ENCODE measurements around the gene TYW1B. TPM values are rescaled to one million over a fixed set of nuclear protein-coding genes. Genes with fewer than 3 reads are reported as not detected.
"Not testable (repeated sequence)": the region's sequence is repeated elsewhere in the genome, so short reads cannot be mapped to it uniquely, and the experiment has no call there.

TYW1B gene
- total RNA-seq: 1 to 10 TPM in 8 of 9 donors, under 1 TPM in 1; 0.44 to 5.7 (median 1.9) TPM
- polyA plus RNA-seq: 1 to 10 TPM; 1.0 to 1.6 TPM
- long read RNA-seq, donor 1, partial matches to known transcripts: 1 of 1 reads
- long read RNA-seq, donor 1, other reads (novel, unspliced or antisense): 0 of 1 reads
- long read RNA-seq, donor 2, partial matches to known transcripts: 0 of 2 reads
- long read RNA-seq, donor 2, other reads (novel, unspliced or antisense): 2 of 2 reads
- long read RNA-seq, donor 3, partial matches to known transcripts: 0 of 2 reads
- long read RNA-seq, donor 3, other reads (novel, unspliced or antisense): 2 of 2 reads

GRCh38 chr7:72827839-72828591 is at the start of gene TYW1B:
Gene TYW1B, minus strand, starts transcription at chr7:72828200. Its CDS starts 125 bp downstream, at chr7:72828075.
- H3K4me3 ChIP-seq: peak within 1 kb of the TSS; percentile 61 to 88 (median 79)
- intact Hi-C loops (cut with DNase I): loop anchor here in 4 of 10 donors (5.0 to 10.0 kb wide), 3 partner anchors 87 to 97 kb away; partner anchors contain the start of gene POM121 (in 1 of the 4)
- peak within 1 kb of the TSS; percentile 38 to 99 (median 95) for H3K27ac ChIP-seq
- DNase-seq (peak; percentile 97 to 98 (median 98)), ATAC-seq (peak; percentile 91 to 96 (median 94))
- H3K9me3 ChIP-seq, H3K27me3 ChIP-seq: not testable (repeated sequence)
- peaks cover 0 to 22% (median 19%) of the 10 kb centered on the region in 9 donors for H3K36me3 ChIP-seq
- H3K4me1 ChIP-seq: peaks cover 0 to 28% (median 22%) of the 10 kb centered on the region in 12 donors
- TF ChIP-seq POLR2A (IDR thresholded peaks at IDR 0.05): peak; percentile 54 to 95
- 0 to 1% (median 1%) methylated on average over 36 to 49 of the region's 49 CpGs for WGBS, 4 donors

GRCh38 chr7:72867591-72867990 is 39.6 kb upstream of the TYW1B start:
- H3K27me3 ChIP-seq; H3K9me3 ChIP-seq; H3K27ac ChIP-seq; H3K4me3 ChIP-seq; H3K36me3 ChIP-seq; intact Hi-C loops (cut with DNase I); DNase-seq; H3K4me1 ChIP-seq; ATAC-seq: not testable (repeated sequence)
- WGBS, 4 donors: 55 to 71% (median 57%) methylated on average over 6 of the region's 7 CpGs

- H3K9me3 ChIP-seq; intact Hi-C loops (cut with DNase I); H3K27me3 ChIP-seq; H3K4me1 ChIP-seq; H3K4me3 ChIP-seq; H3K36me3 ChIP-seq; ATAC-seq; DNase-seq; H3K27ac ChIP-seq: not testable (repeated sequence)
- 80 to 87% (median 84%) methylated on average over 9 of the region's 9 CpGs for WGBS, 4 donors
These were observed 30.9 kb upstream of the TYW1B start for GRCh38 chr7:72858846-72859400.

- H3K36me3 ChIP-seq; H3K27me3 ChIP-seq; H3K27ac ChIP-seq; H3K9me3 ChIP-seq; H3K4me1 ChIP-seq; DNase-seq; H3K4me3 ChIP-seq; ATAC-seq; intact Hi-C loops (cut with DNase I): not testable (repeated sequence)
- 23 to 61% (median 38%) methylated on average over 1 of the region's 1 CpG for WGBS, 4 donors
These were observed 29.9 kb upstream of the TYW1B start for GRCh38 chr7:72857925-72858324.

GRCh38 chr7:72855261-72855660 is 27.3 kb upstream of the TYW1B start:
- H3K36me3 ChIP-seq; H3K27ac ChIP-seq; intact Hi-C loops (cut with DNase I); H3K4me1 ChIP-seq; H3K9me3 ChIP-seq; H3K27me3 ChIP-seq; H3K4me3 ChIP-seq; ATAC-seq; DNase-seq: not testable (repeated sequence)
- WGBS, 4 donors: 85 to 96% (median 91%) methylated on average over 5 to 6 of the region's 6 CpGs

GRCh38 chr7:72852937-72853336 is 24.9 kb upstream of the TYW1B start:
- intact Hi-C loops (cut with DNase I); ATAC-seq; H3K4me1 ChIP-seq; H3K36me3 ChIP-seq; H3K27ac ChIP-seq; H3K4me3 ChIP-seq; DNase-seq; H3K27me3 ChIP-seq; H3K9me3 ChIP-seq: not testable (repeated sequence)
- 89 to 100% (median 97%) methylated on average over 1 of the region's 2 CpGs for WGBS, 4 donors

- intact Hi-C loops (cut with DNase I); DNase-seq; ATAC-seq; H3K27ac ChIP-seq; H3K9me3 ChIP-seq; H3K4me3 ChIP-seq; H3K27me3 ChIP-seq; H3K4me1 ChIP-seq; H3K36me3 ChIP-seq: not testable (repeated sequence)
- 78 to 88% (median 86%) methylated on average over 3 of the region's 3 CpGs for WGBS, 4 donors
These were observed 22.7 kb upstream of the TYW1B start for GRCh38 chr7:72850746-72851145.

- H3K4me3 ChIP-seq; ATAC-seq; H3K36me3 ChIP-seq; H3K4me1 ChIP-seq; H3K27ac ChIP-seq; H3K27me3 ChIP-seq; DNase-seq; intact Hi-C loops (cut with DNase I): not testable (repeated sequence)
- peaks cover 0 to 24% (median 0%) of the 10 kb centered on the region in 12 donors for H3K9me3 ChIP-seq
- 92 to 97% (median 95%) methylated on average over 15 of the region's 15 CpGs for whole genome bisulfite sequencing, 4 donors
These were observed 16.1 kb upstream of the TYW1B start for GRCh38 chr7:72844146-72844545.

- intact Hi-C loops (cut with DNase I); ATAC-seq; H3K27ac ChIP-seq; DNase-seq; H3K4me3 ChIP-seq; H3K27me3 ChIP-seq; H3K4me1 ChIP-seq: not testable (repeated sequence)
- WGBS, 4 donors: 88 to 100% (median 93%) methylated on average over 2 to 4 of the region's 4 CpGs
- Histone ChIP-seq H3K9me3 (peaks cover 0 to 24% (median 0%) of the 10 kb centered on the region in 12 donors), H3K36me3 (peaks cover 0 to 15% (median 3%) of the 10 kb centered on the region in 9 donors)
These were observed 15.2 kb upstream of the TYW1B start for GRCh38 chr7:72843166-72843565.

- DNase-seq; intact Hi-C loops (cut with DNase I); H3K27me3 ChIP-seq; H3K4me3 ChIP-seq; H3K4me1 ChIP-seq; ATAC-seq; H3K27ac ChIP-seq: not testable (repeated sequence)
- Histone ChIP-seq H3K36me3 (peaks cover 0 to 36% (median 21%) of the 10 kb centered on the region in 9 donors), H3K9me3 (peaks cover 0 to 24% (median 0%) of the 10 kb centered on the region in 12 donors)
- WGBS, 4 donors: 81 to 91% (median 87%) methylated on average over 6 of the region's 6 CpGs
These were observed 13.0 kb upstream of the TYW1B start for GRCh38 chr7:72840966-72841511.
